ENCODE results near the gene SCYL3.
"Not testable (repeated sequence)": the region's sequence is repeated elsewhere in the genome, so short reads cannot be mapped to it uniquely, and the experiment has no call there.

Gene SCYL3

DNA sequence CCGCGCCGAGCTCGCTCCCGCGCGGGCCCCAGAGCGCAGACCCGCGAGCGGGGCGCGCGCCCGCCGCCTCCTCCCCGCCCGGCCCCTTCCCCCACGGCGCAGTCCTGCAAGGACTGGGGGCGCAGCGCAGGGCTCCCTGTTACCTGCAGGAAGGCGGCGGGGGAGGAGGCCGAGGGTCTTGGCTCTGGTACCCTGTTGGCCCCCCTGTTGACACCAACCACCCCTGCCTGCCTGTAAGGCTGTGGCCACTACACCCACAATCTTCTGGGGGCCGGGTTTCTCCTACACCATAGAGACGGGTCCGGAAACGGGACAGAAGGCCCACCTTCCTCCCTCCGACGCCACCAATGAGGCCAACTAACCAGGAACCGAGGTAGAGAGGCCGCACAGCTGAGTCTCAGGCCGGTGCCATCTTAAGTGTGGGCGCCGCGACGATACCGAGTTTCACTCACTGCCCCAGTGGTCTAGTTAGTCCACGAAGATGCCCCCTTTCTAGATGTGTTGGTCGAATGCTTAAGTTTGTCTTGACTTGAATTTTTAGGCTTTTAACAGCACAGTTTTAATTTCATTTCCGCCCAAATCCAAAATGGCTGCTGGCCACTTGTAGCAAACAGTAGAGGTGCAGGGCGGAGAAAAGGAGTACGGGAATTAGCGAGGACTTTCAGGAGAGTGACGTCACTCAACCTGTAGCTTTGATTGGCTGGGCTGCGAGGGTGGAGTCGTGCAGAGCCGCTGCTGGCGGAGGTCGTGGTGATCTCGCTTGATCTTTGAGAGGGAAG is at the start of gene SCYL3:
Gene SCYL3 (minus strand): TSS at position 252 of the 779 bp plus-strand sequence. CDS start 5,056 bp downstream, outside the sequence.
- H3K4me3 ChIP-seq (ENCODE audit: low read depth, low read length), result peak within 1 kb of the TSS; percentile 85
- DNase-seq (ENCODE audit: low read depth), result peak; percentile 95

DNA sequence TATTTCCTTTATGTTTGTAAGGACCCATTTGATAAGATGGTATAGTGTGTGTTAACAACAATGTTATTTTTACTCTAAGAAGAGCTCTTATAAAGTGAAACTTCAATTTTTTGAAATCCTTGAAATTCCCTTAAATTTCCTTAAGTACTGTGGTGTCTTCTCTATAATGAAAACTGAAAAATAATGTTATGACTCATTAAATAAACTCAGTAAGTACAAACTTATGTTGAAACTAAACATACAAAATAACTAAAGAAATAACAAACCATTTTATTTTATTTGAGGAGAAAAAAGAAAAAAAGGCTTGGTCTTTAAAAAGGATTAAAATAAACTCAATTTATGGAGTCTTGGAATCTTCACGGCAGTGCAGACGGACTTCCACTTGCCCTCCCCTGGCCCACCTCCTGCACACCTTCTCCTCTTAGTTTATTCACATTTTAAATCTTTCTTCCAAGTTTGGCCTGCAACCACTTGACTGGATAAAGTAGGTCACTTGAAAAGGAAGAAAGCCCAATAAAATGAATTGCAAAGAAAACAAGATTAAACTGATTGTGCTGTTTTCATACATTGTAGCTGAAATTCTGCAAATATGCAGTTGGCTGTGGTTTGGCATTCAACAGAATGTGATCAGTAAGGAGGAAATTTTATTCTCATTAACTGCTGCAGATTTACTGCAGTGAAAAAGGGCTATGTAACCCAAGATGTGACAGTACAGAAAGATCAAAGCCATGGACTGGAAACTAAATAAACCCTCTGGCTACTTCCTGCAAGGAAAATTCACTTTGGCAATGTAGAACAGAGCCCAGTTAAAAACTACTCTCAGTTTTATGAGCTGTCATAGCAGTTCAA is 48.5 kb upstream of the SCYL3 start:
- no peak for DNase-seq (ENCODE audit: low read depth)
- H3K4me3 ChIP-seq (ENCODE audit: low read depth, low read length), result no peak overlapping the region

DNA sequence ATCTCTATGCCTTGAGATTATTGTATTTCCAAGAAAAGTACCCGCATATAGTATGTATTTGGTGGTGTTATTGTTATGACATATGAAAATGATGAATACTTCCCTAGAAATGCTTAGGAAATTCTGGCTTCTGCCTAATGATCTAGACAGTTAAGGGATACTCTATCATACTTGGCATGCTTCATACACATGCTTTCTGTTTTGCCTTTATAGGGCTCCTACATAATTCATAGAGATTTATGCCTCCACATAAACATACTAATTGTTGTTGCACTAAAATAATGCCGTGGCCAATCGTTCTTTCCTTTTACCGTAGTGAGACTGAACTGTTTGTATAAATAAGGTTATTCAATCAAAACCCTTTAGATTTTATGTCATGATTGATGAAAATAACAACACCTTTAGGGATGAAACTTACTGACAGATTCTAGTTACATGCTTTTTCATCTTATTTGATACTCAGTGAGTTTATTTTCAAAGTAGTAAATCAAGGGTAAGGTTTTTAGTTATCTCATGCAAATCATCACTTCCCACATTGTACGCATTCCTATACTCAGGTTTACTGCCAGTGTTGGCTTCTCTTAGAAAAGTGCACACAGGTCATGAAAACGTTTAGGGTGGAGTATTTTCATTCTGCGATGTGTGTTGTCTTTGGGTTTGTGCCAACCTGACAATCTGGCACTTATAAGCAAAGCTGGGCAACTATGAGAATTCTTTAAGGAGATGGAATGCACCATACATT is 40.5 kb upstream of the SCYL3 start:
- peak; percentile 31 for DNase-seq (ENCODE audit: low read depth)
- H3K4me3 ChIP-seq (ENCODE audit: low read depth, low read length), result no peak overlapping the region

DNA sequence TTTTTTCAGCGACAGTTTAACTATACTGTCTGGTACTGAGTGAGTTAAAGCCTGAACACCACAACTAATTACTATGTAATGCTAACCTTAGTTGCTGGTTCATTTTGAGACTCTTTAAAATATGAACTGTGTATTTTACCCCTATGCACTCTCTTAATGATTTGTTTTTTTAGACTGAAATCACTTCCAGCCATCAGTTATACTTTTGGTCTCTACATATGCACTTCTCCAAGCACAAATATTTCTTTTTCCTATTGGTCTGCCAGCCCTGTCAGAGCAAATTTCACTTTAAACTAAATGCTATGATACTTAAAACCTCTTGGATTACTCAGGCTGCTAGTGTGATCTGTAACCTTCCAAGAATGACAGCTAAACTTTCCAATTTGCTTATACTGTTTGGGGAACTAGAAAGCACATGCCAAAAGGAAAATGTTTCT is 38.1 kb upstream of the SCYL3 start:
- no peak overlapping the region for H3K4me3 ChIP-seq (ENCODE audit: low read depth, low read length)
- no peak for DNase-seq (ENCODE audit: low read depth)

GRCh38 chr1:169929210-169929526 is 35.5 kb upstream of the SCYL3 start:
- no peak for DNase-seq (ENCODE audit: low read depth)
- H3K4me3 ChIP-seq (ENCODE audit: low read depth, low read length), result no peak overlapping the region

DNA sequence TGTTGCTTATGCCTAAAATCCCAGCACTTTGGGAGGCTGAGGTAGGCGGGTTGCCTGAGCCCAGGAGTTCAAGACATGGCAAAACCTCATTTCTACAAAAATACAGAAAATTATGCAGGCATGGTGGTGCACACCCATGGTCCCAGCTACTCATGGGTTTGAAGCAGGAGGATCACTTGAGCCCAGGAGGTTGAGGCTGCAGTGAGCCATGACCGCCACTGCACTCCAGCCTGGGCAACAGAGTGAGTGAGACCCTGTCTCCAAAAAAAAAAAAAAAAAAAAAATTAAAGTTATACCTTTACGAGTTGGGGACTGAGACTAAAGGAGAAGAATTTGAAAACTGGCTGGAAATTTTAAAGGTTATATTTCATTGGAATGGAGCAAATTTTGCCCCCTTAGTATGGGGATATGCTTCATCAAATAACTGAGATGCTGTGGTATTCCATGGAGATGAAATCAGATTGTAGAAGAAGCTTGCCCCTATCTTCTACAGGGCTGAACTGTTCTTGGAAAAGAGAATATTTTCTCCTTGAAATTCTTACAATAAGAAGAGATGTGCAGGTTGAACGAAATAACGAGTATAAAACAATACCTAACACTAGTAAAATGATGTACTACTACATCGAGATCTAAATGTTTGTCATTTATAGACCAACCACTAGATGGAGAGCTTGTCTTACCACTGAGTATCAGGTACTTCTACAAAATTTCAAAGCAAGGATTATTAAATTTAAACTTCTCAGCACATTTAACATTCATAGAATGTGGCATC is 34.9 kb upstream of the SCYL3 start:
- no peak for DNase-seq (ENCODE audit: low read depth)
- H3K4me3 ChIP-seq (ENCODE audit: low read depth, low read length), result no peak overlapping the region

GRCh38 chr1:169925505-169926482 is 32.1 kb upstream of the SCYL3 start:
- DNase-seq (ENCODE audit: low read depth), result no peak
- no peak overlapping the region for H3K4me3 ChIP-seq (ENCODE audit: low read depth, low read length)

DNA sequence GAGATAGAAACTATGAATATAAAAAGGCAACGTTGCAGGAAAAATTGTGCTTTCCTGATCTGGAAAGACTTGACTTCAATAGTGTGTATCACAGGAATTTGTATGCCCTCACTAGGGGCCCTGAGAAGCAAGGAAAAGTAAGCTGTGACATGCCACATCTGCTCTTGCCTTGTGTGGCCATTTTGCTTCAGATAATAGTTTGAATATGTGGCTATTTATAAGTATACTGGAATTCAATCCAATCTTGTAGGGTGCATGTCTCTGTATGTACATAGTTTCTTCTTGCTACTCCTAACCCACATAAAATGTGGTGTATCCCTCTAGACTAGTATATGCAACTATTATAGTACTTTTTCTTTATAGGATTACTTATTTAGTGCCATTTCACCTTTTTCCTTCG is 31.1 kb upstream of the SCYL3 start:
- no peak overlapping the region for H3K4me3 ChIP-seq (ENCODE audit: low read depth, low read length)

DNA sequence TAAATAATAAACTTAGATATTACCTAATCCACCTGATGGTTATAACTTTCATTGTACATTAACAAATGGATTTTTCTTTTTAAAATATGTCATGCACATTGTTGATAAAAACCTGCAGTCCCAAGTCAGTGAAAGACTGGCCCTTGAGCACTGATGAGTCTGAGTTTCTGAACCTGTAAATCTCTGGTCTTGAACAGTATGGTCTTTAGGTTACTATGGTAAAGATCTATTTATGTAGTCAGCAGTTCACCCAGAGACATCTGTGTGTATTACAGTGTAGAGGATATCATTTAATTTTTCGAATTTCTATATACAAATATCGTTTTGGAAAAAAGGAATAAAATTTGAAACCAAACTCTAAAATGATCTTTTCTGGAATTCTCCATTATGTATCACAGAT is 30.4 kb upstream of the SCYL3 start:
- DNase-seq (ENCODE audit: low read depth), result no peak
- H3K4me3 ChIP-seq (ENCODE audit: low read depth, low read length), result no peak overlapping the region

More for the DNA sequence above, 31.1 kb upstream of the SCYL3 start:
- no peak for DNase-seq (ENCODE audit: low read depth)

GRCh38 chr1:169921080-169921479 is 27.4 kb upstream of the SCYL3 start:
- no peak overlapping the region for H3K4me3 ChIP-seq (ENCODE audit: low read depth, low read length)
- no peak for DNase-seq (ENCODE audit: low read depth)

GRCh38 chr1:169918927-169919326 is 25.2 kb upstream of the SCYL3 start:
- no peak overlapping the region for H3K4me3 ChIP-seq (ENCODE audit: low read depth, low read length)

DNA sequence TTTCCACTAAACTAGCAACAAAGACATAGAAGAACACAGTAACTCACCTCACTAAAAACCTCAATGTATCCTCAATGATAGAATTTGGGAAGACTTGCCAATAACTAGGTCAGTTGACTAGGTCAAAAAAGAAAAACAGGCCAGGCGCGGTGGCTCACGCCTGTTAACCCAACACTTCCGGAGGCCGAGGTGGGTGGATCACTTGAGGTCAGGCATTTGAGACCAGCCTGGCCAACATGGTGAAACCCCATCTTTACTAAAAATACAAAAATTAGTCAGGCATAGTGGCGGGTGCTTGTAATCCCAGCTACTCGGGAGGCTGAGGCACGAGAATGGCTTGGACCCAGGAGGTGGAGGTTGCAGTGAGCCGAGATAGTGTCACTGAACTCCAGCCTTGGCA is 24.5 kb upstream of the SCYL3 start:
- not testable (repeated sequence) for H3K4me3 ChIP-seq (ENCODE audit: low read depth, low read length); DNase-seq (ENCODE audit: low read depth)

More at GRCh38 chr1:169918927-169919326, 25.2 kb upstream of the SCYL3 start:
- no peak for DNase-seq (ENCODE audit: low read depth)

DNA sequence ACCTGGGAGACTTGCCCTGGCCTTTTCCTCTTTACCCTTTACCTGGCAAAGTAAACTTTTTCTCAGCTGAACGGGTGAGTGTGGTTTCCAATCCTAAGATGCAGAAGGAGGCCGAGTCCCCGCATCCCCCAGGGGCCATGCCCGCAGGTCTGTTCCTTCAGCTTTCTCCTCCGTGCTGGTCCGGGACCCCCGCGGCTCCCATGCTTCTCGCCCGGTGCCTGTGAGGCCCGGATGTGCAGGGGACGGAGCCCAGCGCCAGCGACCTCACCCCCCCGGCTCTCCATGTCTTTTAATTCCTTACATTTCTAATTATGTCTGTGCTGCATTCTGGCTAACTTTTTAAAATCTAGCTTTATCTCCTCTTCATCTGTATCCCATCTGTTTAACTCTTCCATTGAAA is 21.5 kb upstream of the SCYL3 start:
- DNase-seq (ENCODE audit: low read depth), result no peak
- no peak overlapping the region for H3K4me3 ChIP-seq (ENCODE audit: low read depth, low read length)

- no peak overlapping the region for H3K4me3 ChIP-seq (ENCODE audit: low read depth, low read length)
- no peak for DNase-seq (ENCODE audit: low read depth)
Observed at GRCh38 chr1:169914531-169914930, 20.8 kb upstream of the SCYL3 start.

DNA sequence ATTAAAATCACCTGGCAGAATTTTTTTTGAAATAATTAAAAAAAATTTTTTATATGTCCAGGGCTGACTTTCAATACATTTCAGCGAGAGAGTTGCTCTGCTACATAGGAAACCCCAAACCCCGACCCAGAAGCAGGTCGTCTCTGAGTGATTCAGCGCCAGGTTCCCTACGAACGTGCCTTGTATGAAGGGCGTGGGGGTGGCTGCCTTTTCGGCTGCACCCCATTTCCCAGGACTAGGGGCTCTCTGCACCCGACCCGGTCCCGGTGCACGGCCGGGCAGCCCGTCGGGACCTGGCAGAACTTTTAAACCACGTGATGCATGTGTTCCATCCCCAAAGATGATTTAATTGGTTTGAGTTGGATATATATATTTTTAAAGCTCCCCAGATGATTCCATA is 15.8 kb upstream of the SCYL3 start:
- H3K4me3 ChIP-seq (ENCODE audit: low read depth, low read length), result no peak overlapping the region
- DNase-seq (ENCODE audit: low read depth), result no peak

GRCh38 chr1:169906938-169907337 is 13.2 kb upstream of the SCYL3 start:
- H3K4me3 ChIP-seq (ENCODE audit: low read depth, low read length), result no peak overlapping the region
- peak; percentile 38 for DNase-seq (ENCODE audit: low read depth)

DNA sequence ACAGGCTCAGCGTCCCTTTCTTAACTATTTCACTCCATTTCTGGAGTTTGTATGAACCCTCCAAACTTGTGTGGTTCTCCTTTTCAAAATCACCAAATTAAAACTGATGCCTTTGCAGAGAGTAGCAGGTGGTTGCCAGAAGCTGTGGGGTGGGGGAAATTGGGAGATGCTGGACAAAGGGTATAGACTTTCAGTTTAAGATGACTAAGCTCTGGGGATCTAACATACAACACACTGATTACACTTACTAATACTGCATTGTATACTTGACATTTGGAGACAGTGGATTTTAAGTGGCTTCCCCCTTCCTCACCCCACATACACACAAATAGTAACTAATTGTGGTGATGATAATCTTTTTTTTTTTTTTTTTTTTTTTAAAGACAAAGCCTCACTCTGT is 11.1 kb upstream of the SCYL3 start:
- DNase-seq (ENCODE audit: low read depth), result no peak
- H3K4me3 ChIP-seq (ENCODE audit: low read depth, low read length), result no peak overlapping the region

GRCh38 chr1:169902751-169903150 is 9.1 kb upstream of the SCYL3 start:
- DNase-seq (ENCODE audit: low read depth), result no peak
- H3K4me3 ChIP-seq (ENCODE audit: low read depth, low read length), result no peak overlapping the region

All from skeletal muscle cell (primary cell).